GM12873 (cell line): ENCODE measurements around the gene ATF5.

Experiments used
- CTCF ChIP-seq: IDR thresholded peaks from 2 replicates; pipeline ENCODE4 v1.5.1; 2012; ENCODE audit warnings: low read depth, mild to moderate bottlenecking, moderate library complexity, low read length, control low read depth; ENCODE audit not compliant: insufficient read depth; ENCODE audit errors: missing control alignments

Gene ATF5

GRCh38 chr19:49929121-49929610 is at the start of gene ATF5, which contains the start of gene NUP62:
TSS of gene ATF5 (plus strand) at chr19:49929205. CDS start at chr19:49930851, 1,646 bp downstream.
TSS of gene NUP62 (minus strand) at chr19:49929504. CDS start at chr19:49909807, 19,697 bp downstream.
- TF ChIP-seq CTCF = no peak

GRCh38 chr19:49879243-49879963 is 49.6 kb upstream of the ATF5 start:
- no peak for TF ChIP-seq CTCF

GRCh38 chr19:49880162-49880869 is 48.7 kb upstream of the ATF5 start:
- no peak for TF ChIP-seq CTCF

GRCh38 chr19:49881186-49881585 is 47.8 kb upstream of the ATF5 start:
- no peak for TF ChIP-seq CTCF

GRCh38 chr19:49881672-49882394 is 47.2 kb upstream of the ATF5 start:
- TF ChIP-seq CTCF = no peak

GRCh38 chr19:49882643-49883042 is 46.4 kb upstream of the ATF5 start:
- TF ChIP-seq CTCF = no peak

- no peak for TF ChIP-seq CTCF
Observed at GRCh38 chr19:49883094-49883493, 45.9 kb upstream of the ATF5 start.
